Prostate gland (tissue), 2 donors: ENCODE measurements around the gene KRT72. TPM values are rescaled to one million over a fixed set of nuclear protein-coding genes. Genes with fewer than 3 reads are reported as not detected.
A peak's percentile ranks its signal among the peaks of the same experiment; 100 is the strongest.

Experiments used
- DNase-seq: peaks from one replicate; pipeline ENCODE4 v3.0.0-alpha.2; 2019; ENCODE audit warnings: low spot score
- H3K27ac ChIP-seq, 2 donors: fragments of 200-600 bp; sonication (generic); 2 replicates each; pipeline ENCODE4 v1.5.1; 2017 to 2019
- H3K27me3 ChIP-seq: fragments of 200-600 bp; sonication (generic); replicated peaks from 2 replicates; pipeline ENCODE4 v1.5.1; 2019; ENCODE audit not compliant: insufficient read depth
- H3K36me3 ChIP-seq, 2 donors: fragments of 200-600 bp; sonication (generic); 1 replicate in 1 of 2; 2 replicates in 1 of 2; pipeline versions ENCODE4 v1.5.1 to v1.8.1; 2017 to 2019
- H3K4me1 ChIP-seq: fragments of 200-600 bp; sonication (generic); replicated peaks from 2 replicates; pipeline ENCODE4 v1.5.1; 2019
- H3K4me3 ChIP-seq, 2 donors: fragments of 200-600 bp; sonication (generic); 2 replicates each; pipeline ENCODE4 v1.5.1; 2017 to 2019
- H3K9me3 ChIP-seq: fragments of 200-600 bp; sonication (generic); 2 replicates; pipeline ENCODE4 v1.5.1; 2017
- POLR2A ChIP-seq: fragments of 450-650 bp; IDR thresholded peaks from one replicate; pipeline ENCODE4 v1.6.1; 2016; ENCODE audit warnings: antibody characterized with exemption, mild to moderate bottlenecking
- POLR2AphosphoS5 ChIP-seq: sonication (generic); formaldehyde crosslinking; IDR thresholded peaks from one replicate; pipeline ENCODE4 v1.6.1; 2017; ENCODE audit warnings: antibody characterized with exemption
- WGBS: methylation state at CpG from one replicate; pipeline ENCODE4 v1.1.5; 2018; 5-methylcytosine and 5-hydroxymethylcytosine counted together
- intact Hi-C: fragments of 100-400 bp; cut with DNase I; formaldehyde crosslinking; loops from one replicate; pipeline ENCODE4 v1.14.2; 2022
- total RNA-seq, 2 donors: library from RNA; depleted of rRNA; stranded (reverse); fragments of >200 nt; gene quantifications; one replicate each; pipeline ENCODE4 v1.1.0, GENCODE V29; 2016
- TF ChIP-seq, protein P1 (sequence below), 4 experiments: fragments of 200-600 bp in 2 of 4; fragments of 450-650 bp in 2 of 4; sonication (generic) in 2 of 4; IDR thresholded peaks; 1 replicate in 3 of 4; 2 replicates in 1 of 4; pipeline ENCODE4 v1.5.1; 2016 to 2019; ENCODE audit warnings: antibody characterized with exemption in 4 of 4, mild to moderate bottlenecking in 2 of 4, moderate library complexity in 2 of 4

Gene KRT72
- total RNA-seq, 2 donors from 2014 or later: 22.1 TPM; not detected in 1

DNA sequence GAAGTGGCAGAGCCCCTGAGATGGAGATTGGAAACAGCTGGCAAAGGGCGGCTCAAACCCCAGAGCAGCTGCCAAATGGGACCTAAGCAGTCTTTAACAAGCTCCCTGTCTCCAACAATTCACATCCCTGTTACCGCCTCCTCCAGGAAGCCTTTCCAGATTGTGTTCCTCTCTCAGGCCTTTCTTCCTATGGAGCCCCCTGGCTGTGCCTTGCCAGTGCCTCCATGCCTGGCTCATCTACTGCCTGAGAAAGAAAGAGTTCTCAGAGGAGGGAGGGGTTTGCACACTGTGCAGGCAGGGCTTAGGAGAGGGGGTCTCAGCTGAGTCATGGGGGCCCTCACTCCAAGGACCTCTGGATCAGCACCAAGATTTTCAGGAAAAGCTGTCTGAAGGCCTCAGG, 18.8 kb downstream of the KRT72 start:
- DNase-seq: no peak
- Histone ChIP-seq H3K27me3 (no peaks in the 10 kb centered on the region), H3K4me1 (no peaks in the 10 kb centered on the region), H3K36me3 (no peaks in the 10 kb centered on the region), H3K9me3 (no peaks in the 10 kb centered on the region), H3K27ac (no peak overlapping the region), H3K4me3 (no peak overlapping the region)
- WGBS: 69% methylated on average over 2 of the region's 2 CpGs
- TF ChIP-seq POLR2AphosphoS5: no peak
- intact Hi-C loops: loop anchor here (2.0 to 10.0 kb wide), 4 partner anchors 210 to 425 kb away; no protein-coding TSS in a partner anchor

- intact Hi-C loops: loop anchor here (5.0 to 10.0 kb wide), 3 partner anchors 209 to 424 kb away; no protein-coding TSS in a partner anchor
- WGBS: 39% methylated on average over 6 of the region's 6 CpGs
- H3K27ac ChIP-seq: peak overlapping the region in 1 of 2 donors; percentile 56
Measured at GRCh38 chr12:52581481-52581880, 19.8 kb downstream of the KRT72 start.

GRCh38 chr12:52581066-52581465, 20.2 kb downstream of the KRT72 start:
- Histone ChIP-seq H3K4me1 (no peaks in the 10 kb centered on the region), H3K27me3 (no peaks in the 10 kb centered on the region), H3K9me3 (no peaks in the 10 kb centered on the region), H3K4me3 (no peak overlapping the region), H3K36me3 (no peaks in the 10 kb centered on the region), H3K27ac (peak overlapping the region in 1 of 2 donors; percentile 56)
- TF ChIP-seq POLR2AphosphoS5: no peak
- TF ChIP-seq POLR2A: no peak
- TF ChIP-seq, protein P1, sequence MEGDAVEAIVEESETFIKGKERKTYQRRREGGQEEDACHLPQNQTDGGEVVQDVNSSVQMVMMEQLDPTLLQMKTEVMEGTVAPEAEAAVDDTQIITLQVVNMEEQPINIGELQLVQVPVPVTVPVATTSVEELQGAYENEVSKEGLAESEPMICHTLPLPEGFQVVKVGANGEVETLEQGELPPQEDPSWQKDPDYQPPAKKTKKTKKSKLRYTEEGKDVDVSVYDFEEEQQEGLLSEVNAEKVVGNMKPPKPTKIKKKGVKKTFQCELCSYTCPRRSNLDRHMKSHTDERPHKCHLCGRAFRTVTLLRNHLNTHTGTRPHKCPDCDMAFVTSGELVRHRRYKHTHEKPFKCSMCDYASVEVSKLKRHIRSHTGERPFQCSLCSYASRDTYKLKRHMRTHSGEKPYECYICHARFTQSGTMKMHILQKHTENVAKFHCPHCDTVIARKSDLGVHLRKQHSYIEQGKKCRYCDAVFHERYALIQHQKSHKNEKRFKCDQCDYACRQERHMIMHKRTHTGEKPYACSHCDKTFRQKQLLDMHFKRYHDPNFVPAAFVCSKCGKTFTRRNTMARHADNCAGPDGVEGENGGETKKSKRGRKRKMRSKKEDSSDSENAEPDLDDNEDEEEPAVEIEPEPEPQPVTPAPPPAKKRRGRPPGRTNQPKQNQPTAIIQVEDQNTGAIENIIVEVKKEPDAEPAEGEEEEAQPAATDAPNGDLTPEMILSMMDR (IDR thresholded peaks at IDR 0.05): no peak
- intact Hi-C loops: loop anchor here (5.0 to 10.0 kb wide), 3 partner anchors 209 to 424 kb away; no protein-coding TSS in a partner anchor
- DNase-seq: no peak
- 91% methylated on average over 7 of the region's 7 CpGs for WGBS

More at GRCh38 chr12:52581481-52581880, 19.8 kb downstream of the KRT72 start:
- Histone ChIP-seq H3K36me3 (no peaks in the 10 kb centered on the region), H3K4me1 (no peaks in the 10 kb centered on the region), H3K4me3 (no peak overlapping the region), H3K27me3 (no peaks in the 10 kb centered on the region), H3K9me3 (no peaks in the 10 kb centered on the region)
- DNase-seq: peak; percentile 36
- TF ChIP-seq POLR2A (no peak), POLR2AphosphoS5 (no peak)
- TF ChIP-seq, protein P1 (IDR thresholded peaks at IDR 0.05): no peak

DNA sequence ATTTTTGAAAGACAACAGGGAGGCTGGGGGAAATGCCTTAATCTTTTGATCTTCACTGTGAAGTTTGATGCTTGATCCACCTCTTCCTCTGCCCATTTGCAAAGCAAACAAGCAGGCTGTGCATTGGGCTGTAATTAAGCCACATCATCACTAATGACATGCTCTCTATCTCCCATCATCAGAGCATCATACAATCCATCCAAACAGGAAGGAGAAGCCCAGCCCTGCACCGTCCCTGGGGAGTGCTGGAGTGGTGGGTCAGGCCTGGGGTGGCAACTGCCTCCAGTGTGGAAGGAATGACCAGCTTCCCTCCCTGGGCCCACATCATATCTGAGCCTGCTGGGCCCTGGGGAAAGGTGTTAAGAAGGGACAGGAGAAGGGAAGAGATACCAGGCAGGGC, 20.8 kb downstream of the KRT72 start:
- Histone ChIP-seq H3K9me3 (no peaks in the 10 kb centered on the region), H3K27me3 (no peaks in the 10 kb centered on the region), H3K36me3 (no peaks in the 10 kb centered on the region), H3K27ac (peak overlapping the region; percentile 18 to 56), H3K4me3 (no peak overlapping the region), H3K4me1 (no peaks in the 10 kb centered on the region)
- WGBS: 46% methylated on average over 1 of the region's 1 CpG
- intact Hi-C loops: loop anchor here (5.0 to 10.0 kb wide), 3 partner anchors 208 to 423 kb away; no protein-coding TSS in a partner anchor
- TF ChIP-seq, protein P1 (IDR thresholded peaks at IDR 0.05): no peak
- TF ChIP-seq POLR2AphosphoS5 (no peak), POLR2A (no peak)
- no peak for DNase-seq

- whole genome bisulfite sequencing: 44% methylated on average over 10 of the region's 10 CpGs
- H3K27me3 ChIP-seq: no peaks in the 10 kb centered on the region
- TF ChIP-seq POLR2A: no peak
- TF ChIP-seq POLR2AphosphoS5: peak; percentile 24
- no peak overlapping the region for H3K4me3 ChIP-seq
- intact Hi-C loops: loop anchor here (5.0 to 10.0 kb wide), 3 partner anchors 207 to 422 kb away; no protein-coding TSS in a partner anchor
- H3K9me3 ChIP-seq: no peaks in the 10 kb centered on the region
- no peaks in the 10 kb centered on the region for H3K4me1 ChIP-seq
- H3K36me3 ChIP-seq: no peaks in the 10 kb centered on the region
- peak; percentile 23 for DNase-seq
- H3K27ac ChIP-seq: peak overlapping the region; percentile 18 to 56
Measured at GRCh38 chr12:52579468-52580465, 21.5 kb downstream of the KRT72 start.
